GM11168 (cell line): ENCODE results near the gene CIDEA.
"Not testable (repeated sequence)": the region's sequence is repeated elsewhere in the genome, so short reads cannot be mapped to it uniquely, and the experiment has no call there.

Experiments
- in situ Hi-C: fragments of 300-500 bp; cut with MboI; formaldehyde crosslinking; loops from one replicate; pipeline ENCODE4 v1.12.0; 2022; ENCODE audit warnings: low sequenced_read_pairs; ENCODE audit not compliant: unreplicated experiment

Gene CIDEA

GRCh38 chr18:12254136-12254819 lies at the start of gene CIDEA:
CIDEA (plus strand) TSS chr18:12254361; CDS start chr18:12254384, 23 bp downstream.
- in situ Hi-C loops, result no loop called here

- in situ Hi-C loops, result not testable (repeated sequence)
Observed at GRCh38 chr18:12208296-12209153, 45.6 kb upstream of the CIDEA start.

- in situ Hi-C loops, result not testable (repeated sequence)
Observed at GRCh38 chr18:12212308-12212707, 41.9 kb upstream of the CIDEA start.

GRCh38 chr18:12214296-12215005 lies 39.7 kb upstream of the CIDEA start:
- in situ Hi-C loops, result not testable (repeated sequence)

GRCh38 chr18:12216471-12216870 lies 37.7 kb upstream of the CIDEA start:
- in situ Hi-C loops, result not testable (repeated sequence)

GRCh38 chr18:12218603-12219002 lies 35.6 kb upstream of the CIDEA start:
- in situ Hi-C loops, result not testable (repeated sequence)

GRCh38 chr18:12222041-12222440 lies 32.1 kb upstream of the CIDEA start:
- in situ Hi-C loops, result not testable (repeated sequence)

- in situ Hi-C loops, result not testable (repeated sequence)
Observed at GRCh38 chr18:12223326-12223725, 30.8 kb upstream of the CIDEA start.

GRCh38 chr18:12226807-12227206 lies 27.4 kb upstream of the CIDEA start:
- in situ Hi-C loops, result loop anchor here (5.0 to 25.0 kb wide), 2 partner anchors 115 to 1620 kb away; no protein-coding TSS in a partner anchor

- in situ Hi-C loops, result loop anchor here (5.0 to 25.0 kb wide), 2 partner anchors 115 to 1620 kb away; no protein-coding TSS in a partner anchor
Observed at GRCh38 chr18:12227399-12228186, 26.6 kb upstream of the CIDEA start.

- in situ Hi-C loops, result loop anchor here (5.0 to 25.0 kb wide), 2 partner anchors 116 to 1621 kb away; no protein-coding TSS in a partner anchor
Observed at GRCh38 chr18:12228308-12228707, 25.9 kb upstream of the CIDEA start.

GRCh38 chr18:12230561-12230960 lies 23.6 kb upstream of the CIDEA start:
- in situ Hi-C loops, result loop anchor here (25.0 kb wide), 1 partner anchor 118 kb away; no protein-coding TSS in a partner anchor

- in situ Hi-C loops, result loop anchor here (25.0 kb wide), 1 partner anchor 119 kb away; no protein-coding TSS in a partner anchor
Observed at GRCh38 chr18:12231040-12231882, 22.9 kb upstream of the CIDEA start.

- in situ Hi-C loops, result loop anchor here (25.0 kb wide), 1 partner anchor 120 kb away; no protein-coding TSS in a partner anchor
Observed at GRCh38 chr18:12231986-12232385, 22.2 kb upstream of the CIDEA start.

GRCh38 chr18:12233378-12233777 lies 20.8 kb upstream of the CIDEA start:
- in situ Hi-C loops, result loop anchor here (25.0 kb wide), 1 partner anchor 121 kb away; no protein-coding TSS in a partner anchor

GRCh38 chr18:12234451-12235190 lies 19.5 kb upstream of the CIDEA start:
- in situ Hi-C loops, result loop anchor here (25.0 kb wide), 1 partner anchor 122 kb away; no protein-coding TSS in a partner anchor

GRCh38 chr18:12236141-12236540 lies 18.0 kb upstream of the CIDEA start:
- in situ Hi-C loops, result loop anchor here (25.0 kb wide), 1 partner anchor 124 kb away; no protein-coding TSS in a partner anchor
